Transverse colon (tissue), 4 donors: Measurements from ENCODE around the gene YIPF7.

Experiments
- EP300 ChIP-seq: sonication (generic); formaldehyde crosslinking; IDR thresholded peaks from one replicate; pipeline ENCODE4 v1.6.1; 2017; ENCODE audit warnings: antibody characterized with exemption, low read depth
- POLR2A ChIP-seq: fragments of 450-650 bp; IDR thresholded peaks from one replicate; pipeline ENCODE4 v1.6.1; 2016; ENCODE audit warnings: antibody characterized with exemption, mild to moderate bottlenecking, moderate library complexity
- POLR2AphosphoS5 ChIP-seq, 3 donors: sonication (generic); formaldehyde crosslinking; IDR thresholded peaks; one replicate each; pipeline ENCODE4 v1.6.1; 2016; ENCODE audit warnings: antibody characterized with exemption in 3 of 3
- TF ChIP-seq, protein P1 (sequence below), 5 experiments: fragments of 200-600 bp in 3 of 5; fragments of 450-650 bp in 2 of 5; sonication (generic) in 3 of 5; IDR thresholded peaks; 1 replicate in 2 of 5; 2 replicates in 3 of 5; pipeline ENCODE4 v1.5.1; 2016 to 2017; ENCODE audit warnings: antibody characterized with exemption in 5 of 5, inconsistent platforms in 3 of 5, mild to moderate bottlenecking in 2 of 5, moderate library complexity in 1 of 5

DNA sequence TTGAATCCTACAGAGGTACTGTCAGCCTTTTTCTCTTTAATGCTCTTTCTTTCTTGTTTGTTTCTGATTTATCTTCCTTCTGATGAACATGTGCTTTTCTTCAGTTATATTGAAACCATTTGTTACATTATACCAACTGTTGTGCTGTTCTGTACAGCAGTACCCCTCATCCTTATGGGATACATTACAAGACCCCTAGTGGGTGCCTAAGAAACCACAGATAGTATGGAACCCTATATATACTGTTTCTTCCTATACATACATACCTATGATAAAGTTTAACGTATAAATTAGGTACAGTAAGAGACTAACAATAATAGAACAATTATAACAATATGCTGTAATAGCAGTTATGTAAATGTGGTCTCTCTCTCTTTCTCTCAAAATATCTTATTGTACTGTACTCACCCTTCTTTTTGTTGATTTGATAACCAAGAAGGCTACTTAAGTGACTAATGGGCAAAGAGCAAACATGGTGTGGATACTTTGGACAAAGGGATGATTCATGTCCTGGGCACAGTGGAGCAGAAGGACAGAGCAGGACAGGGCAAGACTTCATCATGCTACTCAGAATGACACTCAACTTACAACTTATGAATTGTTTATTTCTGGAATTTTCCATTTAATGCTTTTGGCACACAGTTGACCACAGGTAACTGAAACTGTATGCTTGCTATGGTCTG lies 10.7 kb upstream of the YIPF7 start:
- TF ChIP-seq, protein P1, sequence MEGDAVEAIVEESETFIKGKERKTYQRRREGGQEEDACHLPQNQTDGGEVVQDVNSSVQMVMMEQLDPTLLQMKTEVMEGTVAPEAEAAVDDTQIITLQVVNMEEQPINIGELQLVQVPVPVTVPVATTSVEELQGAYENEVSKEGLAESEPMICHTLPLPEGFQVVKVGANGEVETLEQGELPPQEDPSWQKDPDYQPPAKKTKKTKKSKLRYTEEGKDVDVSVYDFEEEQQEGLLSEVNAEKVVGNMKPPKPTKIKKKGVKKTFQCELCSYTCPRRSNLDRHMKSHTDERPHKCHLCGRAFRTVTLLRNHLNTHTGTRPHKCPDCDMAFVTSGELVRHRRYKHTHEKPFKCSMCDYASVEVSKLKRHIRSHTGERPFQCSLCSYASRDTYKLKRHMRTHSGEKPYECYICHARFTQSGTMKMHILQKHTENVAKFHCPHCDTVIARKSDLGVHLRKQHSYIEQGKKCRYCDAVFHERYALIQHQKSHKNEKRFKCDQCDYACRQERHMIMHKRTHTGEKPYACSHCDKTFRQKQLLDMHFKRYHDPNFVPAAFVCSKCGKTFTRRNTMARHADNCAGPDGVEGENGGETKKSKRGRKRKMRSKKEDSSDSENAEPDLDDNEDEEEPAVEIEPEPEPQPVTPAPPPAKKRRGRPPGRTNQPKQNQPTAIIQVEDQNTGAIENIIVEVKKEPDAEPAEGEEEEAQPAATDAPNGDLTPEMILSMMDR (IDR thresholded peaks at IDR 0.05) = no peak
- TF ChIP-seq POLR2AphosphoS5 (IDR thresholded peaks at IDR 0.05) (no peak), POLR2A (no peak), EP300 (no peak)
